Stimulated activated CD4-positive, alpha-beta T cell treated with anti-CD3 and anti-CD28 coated beads, Interleukin-15, amount 100 ng/mL, for 1 hour (primary cell): Measurements from ENCODE around the gene PCDH15.

Experiments used
- DNase-seq, 2 donors: peaks; one replicate each; pipeline ENCODE4 v3.0.0-alpha.2; 2020; ENCODE audit warnings: low read depth in 1 of 2, low spot score in 1 of 2

The PCDH15 gene

DNA sequence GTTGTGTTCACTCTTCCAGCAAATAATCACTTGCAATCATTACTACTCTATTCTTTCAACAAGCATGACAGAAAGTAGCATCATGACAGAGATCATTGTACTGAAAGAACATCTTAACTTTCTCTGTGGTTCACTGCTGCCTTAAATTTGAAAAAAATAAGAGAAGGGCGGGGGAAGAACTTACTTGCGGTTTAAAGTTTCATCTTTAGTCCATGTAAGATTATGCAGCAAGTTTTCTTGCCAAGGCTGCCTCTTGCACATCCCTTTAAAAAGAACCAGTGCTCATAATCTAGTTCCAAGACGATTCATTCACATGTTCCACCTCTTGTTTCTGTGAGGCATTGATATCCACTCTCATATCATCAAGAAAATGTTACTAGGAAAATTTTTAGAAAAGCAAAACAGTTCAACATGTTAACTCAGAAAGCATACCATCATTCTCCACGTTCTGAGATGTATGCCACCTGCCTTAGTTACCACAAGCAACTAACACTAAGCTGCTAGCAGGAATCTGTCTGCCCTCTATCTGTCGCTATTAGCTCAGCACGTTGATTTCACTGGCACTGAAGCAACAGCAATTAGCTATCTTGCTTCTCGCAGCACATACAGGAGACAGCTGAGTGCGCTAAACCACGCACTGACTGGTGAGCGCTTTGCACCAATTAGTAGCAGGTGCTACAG is at the start of gene PCDH15:
Gene PCDH15, minus strand, starts transcription at position 491 of the 681 bp plus-strand sequence. CDS start 136,969 bp downstream, outside the sequence.
- DNase-seq: no peak

DNA sequence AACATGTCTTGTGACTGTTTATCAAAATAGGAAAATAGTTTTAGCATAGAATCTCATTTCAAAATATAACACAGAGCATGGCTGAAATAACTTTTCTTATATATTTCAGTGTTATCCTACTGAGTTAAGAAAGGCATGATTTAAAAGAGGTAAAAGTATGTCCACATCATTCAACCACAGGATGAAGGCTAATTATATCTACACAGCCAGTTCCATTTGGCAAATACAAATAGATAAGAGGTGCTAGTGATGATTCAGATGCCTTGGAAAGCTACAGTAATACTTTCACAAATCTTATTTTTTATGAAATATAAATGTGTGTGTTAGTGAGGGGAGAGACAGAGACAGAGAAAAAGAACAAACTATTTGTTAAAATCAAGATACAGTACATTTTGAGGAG is 42.9 kb upstream of the PCDH15 start:
- DNase-seq: no peak

DNA sequence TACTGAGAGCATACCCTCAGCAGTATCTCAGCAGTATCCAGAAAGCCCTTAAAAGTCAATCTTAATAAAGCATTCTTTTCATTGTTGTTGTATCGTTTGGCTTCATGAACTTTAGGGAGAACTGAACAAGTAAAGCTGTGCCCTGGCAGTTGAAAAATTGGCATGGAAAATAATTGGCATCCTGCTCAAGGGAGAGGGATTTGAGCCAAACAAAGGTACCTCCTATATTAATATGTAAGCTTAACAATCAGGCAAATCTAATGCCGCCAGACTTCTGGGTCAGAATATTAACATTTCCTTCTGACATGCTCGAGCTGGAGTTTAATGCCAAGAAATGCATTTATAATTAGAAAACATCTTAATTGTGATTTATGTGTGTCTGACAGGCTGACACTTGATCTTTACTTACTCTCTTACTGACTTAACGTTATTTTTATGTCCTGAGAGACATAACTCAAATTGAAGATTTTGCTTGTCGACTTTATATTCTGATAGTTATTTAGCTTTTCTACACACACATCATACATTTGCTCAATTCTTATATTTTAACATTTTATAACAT is 42.1 kb upstream of the PCDH15 start:
- no peak for DNase-seq

DNA sequence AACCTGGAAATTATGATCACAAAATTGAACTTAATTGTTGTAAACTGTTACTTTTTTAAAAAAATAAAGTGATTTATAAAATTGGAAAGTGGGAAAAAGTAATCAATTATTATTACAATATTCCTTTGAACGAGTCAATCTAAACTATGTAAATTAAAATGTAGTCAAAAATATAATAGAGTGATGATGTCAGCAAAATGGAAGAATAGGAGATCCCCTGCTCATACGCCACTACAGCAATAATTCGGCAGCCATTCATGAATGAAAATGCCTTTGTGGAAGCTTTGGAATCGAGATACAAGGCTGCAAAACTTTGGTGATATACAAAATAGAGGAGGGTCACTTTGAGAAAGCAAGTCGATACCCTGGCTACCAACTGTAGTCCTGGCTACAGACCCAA is 36.4 kb upstream of the PCDH15 start:
- DNase-seq: no peak

DNA sequence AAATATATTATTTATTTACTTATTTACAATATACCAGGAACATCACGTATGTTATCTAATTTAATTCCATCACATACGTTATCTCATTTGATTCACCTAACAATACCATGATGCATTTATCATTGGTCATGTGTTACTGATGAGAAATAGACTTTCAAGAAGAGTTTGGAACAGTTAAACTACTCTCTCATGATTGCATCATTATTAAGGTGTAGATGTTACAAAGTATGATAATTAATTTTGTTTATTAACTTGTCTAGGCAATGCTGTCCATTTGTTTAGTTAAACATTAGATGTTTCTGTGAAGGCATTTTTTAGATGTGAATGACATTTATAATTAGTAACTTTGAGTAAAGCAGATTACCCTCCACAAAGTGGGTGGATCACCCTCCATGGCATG is 32.0 kb upstream of the PCDH15 start:
- DNase-seq: no peak

DNA sequence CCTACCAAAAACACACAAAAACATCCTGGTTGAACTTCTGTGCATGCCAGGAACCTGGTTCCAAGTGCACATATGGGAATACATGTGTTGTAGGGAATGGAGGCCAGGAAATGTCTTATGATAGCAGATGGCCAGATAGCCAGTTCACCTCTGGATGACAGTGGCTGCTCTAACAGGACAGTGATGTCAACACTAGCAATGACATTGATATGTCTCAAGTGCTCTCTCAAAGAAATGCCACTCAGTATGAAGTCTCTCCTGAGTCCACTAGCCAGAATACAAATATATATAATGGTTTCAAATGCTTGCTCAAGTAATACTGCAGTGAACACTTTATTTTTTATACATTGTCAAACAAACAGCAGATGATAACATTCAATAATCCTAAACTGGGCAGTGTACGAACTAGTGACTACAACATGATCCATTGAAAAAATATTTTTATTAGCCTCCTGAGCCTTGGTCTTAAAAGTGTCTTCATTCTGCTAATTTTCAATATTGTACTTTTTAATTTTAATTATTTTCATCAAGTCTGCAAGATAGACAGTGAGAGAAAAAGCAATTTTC is 26.0 kb upstream of the PCDH15 start:
- no peak for DNase-seq

DNA sequence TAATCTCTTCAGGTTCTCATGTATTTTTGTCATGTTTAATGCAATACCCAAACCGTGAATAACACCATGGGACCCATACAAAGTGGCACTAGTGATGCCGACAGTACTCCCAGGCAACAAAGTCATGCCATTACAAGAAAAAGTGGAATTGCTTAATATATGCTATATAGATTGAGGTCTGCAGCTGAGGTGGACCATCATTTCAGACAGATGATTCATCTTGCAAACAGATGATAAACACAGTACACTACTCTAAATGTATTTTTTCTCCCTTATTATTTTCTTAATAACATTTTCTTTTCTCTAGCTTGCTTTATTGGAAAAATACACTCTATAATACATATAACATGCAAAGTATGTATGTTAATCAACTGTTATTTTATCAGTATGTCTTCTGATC is 14.6 kb upstream of the PCDH15 start:
- DNase-seq: no peak

DNA sequence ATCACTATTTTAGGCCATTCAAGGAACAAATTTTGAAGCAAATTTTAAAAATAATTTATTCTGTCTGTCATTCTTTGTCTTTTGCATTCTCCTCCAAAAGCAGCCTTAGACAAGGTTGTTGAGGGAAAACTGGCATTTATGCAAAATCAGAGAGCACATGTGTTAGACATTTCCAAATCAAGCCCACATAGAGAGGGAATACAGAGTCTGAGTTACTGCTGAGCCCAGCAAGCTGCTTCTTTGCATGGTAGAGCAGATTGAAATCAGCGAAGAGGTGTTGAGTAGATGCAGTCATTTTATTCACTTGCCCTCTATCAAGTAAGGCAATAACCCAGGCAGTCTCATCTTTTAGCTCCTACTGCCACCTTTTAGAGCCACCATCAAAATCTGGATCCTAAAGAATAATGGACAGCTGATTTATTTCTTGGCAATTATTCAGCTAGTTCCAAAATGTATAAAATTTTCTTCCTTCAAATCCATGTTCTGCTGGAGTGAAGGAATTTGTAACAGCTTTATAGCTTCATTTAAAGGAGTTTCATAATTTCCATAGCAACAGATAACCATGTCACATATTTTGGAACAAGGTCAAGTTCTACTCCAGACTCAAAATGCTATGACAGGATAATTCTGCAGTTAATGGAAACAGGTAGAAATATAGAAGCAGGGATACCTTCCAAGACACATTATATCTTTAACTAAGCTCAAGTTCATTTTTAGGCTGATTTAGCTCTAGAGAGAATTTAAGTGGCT is 7.3 kb upstream of the PCDH15 start:
- no peak for DNase-seq

DNA sequence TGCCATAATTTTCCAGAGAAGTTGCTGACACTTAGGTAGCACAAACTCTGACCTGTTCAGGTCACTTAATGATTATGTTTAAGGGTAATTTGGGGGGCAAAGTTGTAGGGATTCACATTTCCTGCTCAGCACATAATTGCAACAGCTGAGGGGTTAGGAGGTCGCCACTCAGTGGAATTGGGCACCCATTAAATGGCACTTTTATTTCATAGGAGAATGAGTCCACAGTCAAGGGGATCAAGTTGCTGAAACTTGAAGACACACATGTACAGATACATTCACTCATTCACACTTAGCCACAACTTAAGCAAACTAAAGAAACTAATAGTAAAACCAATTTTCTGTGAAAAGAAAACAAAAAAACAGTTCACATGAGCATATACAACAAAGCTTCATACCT is 1.5 kb downstream of the PCDH15 start:
- DNase-seq: no peak

DNA sequence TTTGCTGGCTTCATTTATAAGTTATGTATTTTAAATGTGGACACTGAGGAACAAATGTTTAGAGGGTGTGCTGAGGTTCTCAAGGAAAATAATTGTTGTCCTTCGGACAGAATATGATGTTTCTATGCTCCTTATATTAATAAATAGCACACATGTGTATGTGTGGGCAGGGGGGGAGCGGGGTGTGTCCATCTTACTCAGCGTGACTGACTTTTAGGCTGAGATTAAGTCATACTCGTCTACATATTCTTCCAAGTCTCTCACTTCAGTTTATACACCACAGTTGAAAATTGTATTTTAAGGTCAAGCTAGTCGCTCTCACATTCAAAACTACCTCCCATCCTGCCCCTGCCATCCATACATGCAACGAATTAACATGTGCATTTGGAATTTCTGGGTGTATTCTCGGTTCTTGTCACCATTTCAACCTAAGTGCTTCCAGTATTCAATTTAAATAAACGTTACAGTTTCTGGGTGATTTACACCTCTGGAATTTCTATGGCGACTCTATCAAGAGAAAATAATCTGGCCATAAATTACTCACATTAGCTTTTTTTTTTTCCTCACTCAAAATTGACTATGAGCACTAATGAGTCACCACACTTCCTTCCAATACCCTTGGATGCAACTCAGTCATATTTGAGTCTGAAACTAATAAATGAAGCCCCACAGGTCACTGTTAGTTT is 3.3 kb downstream of the PCDH15 start:
- no peak for DNase-seq

DNA sequence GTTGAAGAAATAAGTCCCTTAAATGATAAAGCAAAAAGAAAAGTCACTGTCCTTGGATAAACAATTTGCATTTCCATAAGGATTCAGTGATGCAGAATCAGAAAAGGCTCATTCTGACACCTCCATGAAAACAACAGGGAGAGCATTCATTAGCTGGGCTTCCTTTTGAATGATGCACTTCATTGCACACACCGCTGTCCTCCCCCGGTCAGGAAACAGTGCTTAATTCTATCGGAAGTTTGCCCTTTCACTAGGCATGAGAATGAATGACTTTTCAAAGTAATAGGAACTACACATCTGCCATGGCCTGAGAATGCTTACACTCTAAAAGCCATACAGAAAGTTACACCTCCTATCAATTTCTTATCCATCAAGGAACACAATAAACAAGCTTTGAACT is 4.2 kb downstream of the PCDH15 start:
- DNase-seq: no peak

DNA sequence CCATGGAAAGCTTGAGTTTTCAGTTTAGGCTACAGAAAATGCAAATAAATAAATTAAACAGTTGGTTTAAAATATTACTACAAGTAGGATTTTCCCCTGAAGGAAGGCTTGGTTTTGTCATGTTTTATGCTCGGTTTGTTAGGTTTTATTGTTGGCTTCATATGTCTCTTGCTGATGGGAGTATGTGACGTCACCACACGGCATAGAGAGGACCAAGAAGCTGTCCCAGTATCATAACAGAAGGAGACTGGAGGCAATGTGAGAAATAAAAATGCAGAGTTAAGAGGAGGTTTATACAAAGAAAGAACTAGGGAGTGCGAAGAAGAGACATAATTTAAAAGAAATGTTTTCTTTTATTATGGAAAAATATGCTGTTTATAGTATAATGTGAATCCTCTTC is 24.4 kb downstream of the PCDH15 start:
- no peak for DNase-seq

DNA sequence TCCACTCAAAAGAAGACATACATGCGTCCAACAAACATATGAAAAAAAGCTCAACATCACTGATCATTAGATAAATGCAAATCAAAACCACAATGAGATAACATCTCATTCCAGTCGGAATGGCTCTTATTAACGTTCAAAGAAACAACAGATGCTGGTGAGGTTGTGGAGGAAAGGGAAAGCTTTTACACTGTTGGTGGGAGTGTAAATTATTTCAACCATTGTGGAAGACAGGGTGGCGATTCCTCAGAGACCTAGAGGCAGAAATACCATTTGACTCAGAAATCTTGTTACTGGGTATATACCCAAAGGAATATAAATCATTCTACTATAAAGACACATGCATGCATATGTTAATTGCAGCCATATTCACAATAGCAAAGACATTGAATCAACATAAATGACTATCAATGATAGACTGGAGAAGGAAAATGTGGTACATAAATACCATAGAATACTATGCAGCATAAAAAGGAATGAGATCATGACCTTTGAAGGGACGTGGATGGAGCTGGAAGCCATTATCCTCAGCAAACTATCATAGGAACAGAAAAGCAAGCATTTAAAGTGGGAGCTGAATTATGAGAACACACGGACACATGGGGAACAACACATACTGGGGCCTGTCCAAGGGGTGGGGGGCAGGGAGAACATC is 28.4 kb downstream of the PCDH15 start:
- DNase-seq: no peak

DNA sequence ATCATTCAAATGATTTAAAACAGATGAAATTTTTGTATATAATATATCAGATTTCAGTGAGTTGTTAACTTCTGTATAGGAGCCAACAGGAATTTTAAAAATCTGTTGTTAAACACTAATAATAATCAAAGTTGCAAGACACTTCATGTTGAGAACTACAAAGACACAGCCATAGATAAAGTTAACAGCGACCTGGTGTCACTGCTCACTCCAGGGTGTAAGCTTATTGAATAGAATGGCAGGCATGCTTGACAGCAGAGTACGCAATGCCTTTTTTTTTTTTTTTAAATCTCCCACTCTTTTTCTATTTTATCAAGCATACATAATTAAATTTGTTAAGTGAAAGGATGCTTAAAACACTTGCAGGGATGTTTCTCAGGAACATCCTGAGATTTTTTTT is 32.0 kb downstream of the PCDH15 start:
- DNase-seq: no peak

DNA sequence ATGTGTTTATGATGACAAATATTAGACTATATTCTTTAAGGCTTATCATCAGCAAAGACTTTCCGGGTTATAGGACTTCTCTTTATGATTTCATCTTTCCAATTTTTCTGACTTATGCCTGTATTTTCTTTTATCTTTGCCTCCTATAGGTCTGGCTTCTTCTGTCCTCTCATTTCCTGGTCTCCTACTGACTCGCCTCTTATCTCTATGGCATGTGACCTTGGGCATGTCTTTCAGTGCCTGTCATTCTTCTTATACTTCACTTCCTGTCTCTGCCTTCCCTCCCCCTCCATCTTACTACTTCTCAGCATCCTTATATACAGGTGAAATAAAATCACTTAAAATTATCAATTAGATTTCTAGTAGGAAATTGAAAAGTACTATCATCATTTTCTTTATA is 42.2 kb downstream of the PCDH15 start:
- no peak for DNase-seq

DNA sequence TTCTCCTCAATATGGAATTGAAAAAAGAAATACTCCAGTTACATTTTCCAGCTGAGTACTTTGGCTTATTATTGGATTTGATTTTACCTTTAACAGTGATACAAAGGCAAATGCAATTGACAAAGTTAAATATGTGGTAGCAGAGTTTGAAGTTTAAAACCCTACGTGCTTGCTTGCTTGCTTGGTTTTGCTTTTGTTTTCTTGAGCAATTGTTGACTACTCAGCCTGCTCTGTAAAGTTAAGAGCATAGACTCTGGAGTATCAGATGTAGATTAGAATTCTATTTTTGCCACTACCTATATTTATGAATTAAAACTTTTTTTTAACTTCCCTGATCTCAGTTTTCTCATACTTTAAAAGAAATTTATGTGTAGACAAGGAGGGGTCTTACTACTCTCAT is 51.4 kb downstream of the PCDH15 start:
- DNase-seq: no peak

DNA sequence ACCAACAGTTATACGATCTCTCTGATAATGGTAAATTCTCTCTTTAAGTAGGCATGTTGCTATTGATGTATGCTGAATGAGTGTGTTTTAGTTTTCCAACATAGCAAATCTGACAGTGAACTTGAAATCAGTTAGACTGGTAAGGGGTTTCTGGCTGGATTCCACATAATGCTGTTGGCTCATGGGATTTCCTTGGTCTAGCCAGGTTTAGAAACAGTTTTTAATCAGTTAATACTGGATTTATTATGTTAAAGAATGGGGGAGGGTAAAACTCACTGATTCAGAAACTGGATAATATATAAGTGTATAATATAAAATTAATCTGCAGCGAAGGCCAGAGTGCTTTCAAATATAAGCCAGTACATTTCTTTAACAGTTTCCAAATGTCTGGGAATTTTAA is 55.6 kb downstream of the PCDH15 start:
- DNase-seq: no peak

DNA sequence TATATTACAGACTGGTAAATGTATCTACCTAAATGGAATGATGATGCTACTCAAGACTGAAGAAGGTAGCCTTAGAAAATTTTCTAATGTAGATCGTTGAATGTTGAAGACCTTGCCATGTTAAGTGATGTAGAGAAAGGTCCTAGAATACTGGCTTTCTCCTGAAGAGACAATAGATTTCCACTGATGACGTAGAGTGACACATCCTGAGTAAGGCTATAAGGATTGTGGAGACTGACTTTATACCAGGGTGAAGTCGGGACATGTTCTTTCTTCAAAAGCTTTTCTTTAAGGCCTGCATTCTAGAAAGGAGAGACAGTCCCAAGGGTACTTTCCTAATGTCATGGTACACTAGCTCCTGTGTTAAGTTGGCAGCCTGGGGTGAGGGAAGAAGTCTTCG is 58.6 kb downstream of the PCDH15 start:
- DNase-seq: no peak

DNA sequence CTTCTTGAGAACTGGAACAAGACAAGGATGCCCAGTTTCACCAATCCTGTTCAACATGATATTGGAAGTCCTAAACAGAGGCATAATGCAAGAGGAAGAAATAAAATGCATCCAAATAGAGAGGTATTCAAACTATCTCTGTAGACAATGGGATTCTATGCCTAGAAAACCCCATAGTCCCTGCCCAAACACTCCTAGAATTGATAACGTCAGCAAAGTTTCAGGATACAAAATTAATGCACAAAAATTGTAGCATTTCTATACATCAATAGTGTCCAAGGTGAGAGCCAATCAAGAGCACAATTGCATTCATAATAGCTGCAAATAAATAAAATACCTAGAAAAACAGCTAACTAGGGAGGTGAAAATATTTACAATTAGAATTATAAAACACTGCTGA is 72.5 kb downstream of the PCDH15 start:
- DNase-seq: no peak

DNA sequence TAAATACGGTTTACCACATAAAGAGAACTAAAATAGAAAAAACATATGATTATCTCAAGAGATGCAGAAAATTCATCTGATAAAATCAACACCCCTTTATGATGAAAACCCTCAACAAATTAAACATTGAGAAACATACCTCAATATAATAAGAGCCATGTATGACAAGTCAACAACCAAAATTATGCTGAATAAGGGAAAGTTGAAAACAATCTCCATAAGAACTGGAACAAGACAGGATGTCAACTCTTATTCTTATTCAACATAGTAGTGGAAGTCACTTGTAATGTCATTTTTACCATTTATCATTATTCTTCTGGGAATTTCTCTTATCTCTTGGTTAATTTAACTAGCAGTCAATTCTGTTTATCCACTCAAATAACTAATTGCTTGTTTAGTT is 79.0 kb downstream of the PCDH15 start:
- DNase-seq: no peak

DNA sequence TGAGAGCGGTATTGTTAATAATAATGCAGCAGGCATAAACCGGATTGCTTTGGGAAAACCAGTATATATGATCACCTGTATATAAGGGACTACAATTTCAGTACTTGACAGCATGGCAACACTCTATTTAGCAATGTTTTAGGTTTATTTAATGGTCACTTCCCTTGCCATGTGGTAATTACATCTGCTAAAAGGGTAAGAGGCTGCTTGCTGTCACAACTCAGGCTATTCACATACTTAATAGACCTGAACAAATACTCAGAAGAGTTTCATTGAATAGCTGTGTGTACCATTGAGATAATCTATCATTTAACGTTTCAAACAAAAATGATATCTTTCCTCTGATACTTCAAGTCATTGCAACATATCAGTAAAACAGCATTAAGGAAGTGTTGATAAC is 90.1 kb downstream of the PCDH15 start:
- DNase-seq: no peak
